Colonic mucosa (tissue), 4 donors: Measurements from ENCODE around the gene C6orf62. TPM values are rescaled to one million over a fixed set of nuclear protein-coding genes. Genes with fewer than 3 reads are reported as not detected.

Experiments
- DNase-seq: peaks from one replicate; pipeline ENCODE4 v3.0.0-alpha.2; 2020
- H3K27ac ChIP-seq: fragments of 200-600 bp; one replicate; pipeline ENCODE4 v1.8.0; 2021
- H3K27me3 ChIP-seq: fragments of 200-600 bp; one replicate; pipeline ENCODE4 v1.8.0; 2021
- H3K36me3 ChIP-seq: fragments of 200-600 bp; one replicate; pipeline ENCODE4 v1.8.0; 2021
- H3K4me1 ChIP-seq: fragments of 200-600 bp; one replicate; pipeline ENCODE4 v1.8.0; 2021; ENCODE audit warnings: mild to moderate bottlenecking
- H3K4me3 ChIP-seq: fragments of 200-600 bp; one replicate; pipeline ENCODE4 v1.8.0; 2021
- H3K9ac ChIP-seq, 2 donors: one replicate each; pipeline ENCODE4 v1.7.0; 2013; ENCODE audit warnings: control low read depth in 2 of 2, low read depth in 2 of 2, low read length in 2 of 2
- H3K9me3 ChIP-seq: fragments of 200-600 bp; one replicate; pipeline ENCODE4 v1.8.0; 2021
- intact Hi-C: fragments of 100-400 bp; cut with DNase I; formaldehyde crosslinking; loops from one replicate; pipeline ENCODE4 v1.14.1; 2022
- total RNA-seq, 2 donors: library from RNA; stranded (reverse); fragmentation: NEBNext Ultra II Directional in 1 of 2; extraction: Animal tissue kit (Norgen Biotek cat#: 25700) in 1 of 2; gene quantifications; one replicate each; pipeline ENCODE4 v1.2.1, GENCODE V29; 2021
- TF ChIP-seq, protein P1 (sequence below): fragments of 200-600 bp; IDR thresholded peaks from one replicate; pipeline ENCODE4 v1.8.0; 2022; ENCODE audit warnings: antibody characterized with exemption, mild to moderate bottlenecking
- donor health status: healthy.
- donor health status: DM: no; HTN: no; CAD: no.
- donor health status: DM: no; HTN: no; CAD: no.

The C6orf62 gene
- total RNA-seq, 2 donors from 2014 or later, result 70.5 to 85.3 TPM

- DNase-seq, result no peak
- TF ChIP-seq, protein P1, sequence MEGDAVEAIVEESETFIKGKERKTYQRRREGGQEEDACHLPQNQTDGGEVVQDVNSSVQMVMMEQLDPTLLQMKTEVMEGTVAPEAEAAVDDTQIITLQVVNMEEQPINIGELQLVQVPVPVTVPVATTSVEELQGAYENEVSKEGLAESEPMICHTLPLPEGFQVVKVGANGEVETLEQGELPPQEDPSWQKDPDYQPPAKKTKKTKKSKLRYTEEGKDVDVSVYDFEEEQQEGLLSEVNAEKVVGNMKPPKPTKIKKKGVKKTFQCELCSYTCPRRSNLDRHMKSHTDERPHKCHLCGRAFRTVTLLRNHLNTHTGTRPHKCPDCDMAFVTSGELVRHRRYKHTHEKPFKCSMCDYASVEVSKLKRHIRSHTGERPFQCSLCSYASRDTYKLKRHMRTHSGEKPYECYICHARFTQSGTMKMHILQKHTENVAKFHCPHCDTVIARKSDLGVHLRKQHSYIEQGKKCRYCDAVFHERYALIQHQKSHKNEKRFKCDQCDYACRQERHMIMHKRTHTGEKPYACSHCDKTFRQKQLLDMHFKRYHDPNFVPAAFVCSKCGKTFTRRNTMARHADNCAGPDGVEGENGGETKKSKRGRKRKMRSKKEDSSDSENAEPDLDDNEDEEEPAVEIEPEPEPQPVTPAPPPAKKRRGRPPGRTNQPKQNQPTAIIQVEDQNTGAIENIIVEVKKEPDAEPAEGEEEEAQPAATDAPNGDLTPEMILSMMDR, result no peak
- H3K27me3 ChIP-seq, result no peaks in the 10 kb centered on the region
- no peak overlapping the region for H3K4me3 ChIP-seq
- H3K9ac ChIP-seq, result no peak overlapping the region
- H3K27ac ChIP-seq, result no peak overlapping the region
- intact Hi-C loops, result no loop called here
- H3K4me1 ChIP-seq, result peaks cover 7% of the 10 kb centered on the region
- H3K36me3 ChIP-seq, result peaks cover 30% of the 10 kb centered on the region
- no peaks in the 10 kb centered on the region for H3K9me3 ChIP-seq
Observed at GRCh38 chr6:24710519-24711303, 8.2 kb downstream of the C6orf62 start.

- Histone ChIP-seq H3K4me1 (no peaks in the 10 kb centered on the region), H3K27me3 (no peaks in the 10 kb centered on the region), H3K9me3 (no peaks in the 10 kb centered on the region), H3K36me3 (peaks cover 34% of the 10 kb centered on the region), H3K4me3 (no peak overlapping the region), H3K9ac (no peak overlapping the region), H3K27ac (no peak overlapping the region)
- TF ChIP-seq, protein P1, result no peak
- intact Hi-C loops, result no loop called here
- DNase-seq, result no peak
Observed at GRCh38 chr6:24709014-24709711, 9.8 kb downstream of the C6orf62 start.

DNA sequence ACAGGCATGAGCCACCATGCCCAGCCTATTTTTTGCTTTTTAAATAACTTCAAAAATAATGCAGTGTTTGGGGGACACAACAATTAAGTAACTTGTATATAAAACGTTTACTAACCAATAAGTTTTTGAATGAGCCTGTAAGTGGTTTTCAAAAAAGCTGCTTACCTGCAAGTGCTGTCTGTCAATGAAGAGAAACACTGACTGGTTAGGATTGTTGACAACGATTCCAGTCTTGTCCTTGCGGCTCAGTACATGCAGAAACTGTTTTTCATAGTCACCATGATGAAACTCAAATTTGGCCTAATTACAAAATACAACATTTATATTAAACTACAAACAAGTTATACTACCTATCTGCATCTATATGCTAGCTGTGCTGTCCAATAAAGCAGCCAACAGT lies 10.3 kb downstream of the C6orf62 start:
- Histone ChIP-seq H3K27me3 (no peaks in the 10 kb centered on the region), H3K9me3 (no peaks in the 10 kb centered on the region), H3K4me1 (no peaks in the 10 kb centered on the region), H3K4me3 (no peak overlapping the region), H3K36me3 (peaks cover 34% of the 10 kb centered on the region), H3K9ac (no peak overlapping the region), H3K27ac (no peak overlapping the region)
- TF ChIP-seq, protein P1, result no peak
- no peak for DNase-seq
- intact Hi-C loops, result no loop called here

DNA sequence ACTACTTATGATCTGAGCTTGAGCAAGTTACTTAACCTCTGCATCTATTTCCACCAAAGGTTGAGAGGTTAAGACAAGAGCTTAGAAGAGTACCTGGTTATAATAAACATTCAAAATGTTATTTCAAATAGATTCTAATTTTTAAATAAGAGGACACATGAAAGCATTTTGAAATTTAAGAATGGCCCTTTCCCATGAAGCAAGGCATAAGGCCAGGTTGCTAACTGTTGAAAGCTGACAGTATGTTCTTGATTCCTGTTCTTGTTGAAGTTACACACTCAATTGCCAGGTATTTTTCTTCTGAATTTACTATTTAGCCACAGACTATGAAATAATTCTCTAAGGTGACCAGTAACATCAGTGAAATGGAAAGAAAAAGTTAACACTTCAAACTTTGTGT lies 14.5 kb downstream of the C6orf62 start:
- H3K9me3 ChIP-seq, result no peaks in the 10 kb centered on the region
- intact Hi-C loops, result no loop called here
- TF ChIP-seq, protein P1, result no peak
- H3K27me3 ChIP-seq, result no peaks in the 10 kb centered on the region
- H3K36me3 ChIP-seq, result peaks cover 34% of the 10 kb centered on the region
- no peak for DNase-seq
- no peak overlapping the region for H3K27ac ChIP-seq
- no peak overlapping the region for H3K4me3 ChIP-seq
- no peak overlapping the region for H3K9ac ChIP-seq
- H3K4me1 ChIP-seq, result no peaks in the 10 kb centered on the region

GRCh38 chr6:24702720-24703282 lies 16.2 kb downstream of the C6orf62 start:
- peaks cover 22% of the 10 kb centered on the region for H3K36me3 ChIP-seq

More at GRCh38 chr6:24702720-24703282, 16.2 kb downstream of the C6orf62 start:
- Histone ChIP-seq H3K4me1 (no peaks in the 10 kb centered on the region), H3K27me3 (no peaks in the 10 kb centered on the region), H3K9me3 (no peaks in the 10 kb centered on the region), H3K27ac (no peak overlapping the region), H3K9ac (no peak overlapping the region), H3K4me3 (no peak overlapping the region)
- DNase-seq, result no peak
- TF ChIP-seq, protein P1, result no peak
- intact Hi-C loops, result no loop called here
